Osteoblast (primary cell): ENCODE results near the gene DLG3. TPM values are rescaled to one million over a fixed set of nuclear protein-coding genes. Genes with fewer than 3 reads are reported as not detected.

Experiments used
- DNase-seq: peaks from one replicate; pipeline ENCODE4 v3.0.0; 2011; ENCODE audit warnings: low spot score, mixed read lengths; ENCODE audit not compliant: insufficient read length; ENCODE audit errors: missing footprints
- H2AFZ ChIP-seq: 2 replicates; pipeline ENCODE4 v1.6.0; 2011; ENCODE audit warnings: mild to moderate bottlenecking, low read length
- H3K27ac ChIP-seq: 2 replicates; pipeline ENCODE4 v1.5.1; 2011; ENCODE audit warnings: mild to moderate bottlenecking, low read depth, low read length, moderate library complexity
- H3K27me3 ChIP-seq: 2 replicates; pipeline ENCODE4 v1.6.0; 2012; ENCODE audit warnings: mild to moderate bottlenecking, control low read depth, inconsistent platforms, low read length, moderate library complexity; ENCODE audit not compliant: insufficient read depth
- H3K36me3 ChIP-seq: 2 replicates; pipeline ENCODE4 v1.5.1; 2011; ENCODE audit warnings: mild to moderate bottlenecking, low read length, control low read depth, moderate library complexity; ENCODE audit not compliant: insufficient read depth
- H3K4me1 ChIP-seq: 2 replicates; pipeline ENCODE4 v1.5.1; 2011; ENCODE audit warnings: mild to moderate bottlenecking, low read length, control low read depth, moderate library complexity; ENCODE audit not compliant: insufficient read depth
- H3K4me2 ChIP-seq: 2 replicates; pipeline ENCODE4 v1.6.0; 2011; ENCODE audit warnings: mild to moderate bottlenecking, low read length; ENCODE audit not compliant: insufficient read depth
- H3K4me3 ChIP-seq: fragments of 200-600 bp; sonication (generic); 3 replicates; pipeline ENCODE4 v1.5.1; 2012; ENCODE audit warnings: mild to moderate bottlenecking, low read length, inconsistent platforms; ENCODE audit not compliant: insufficient read depth
- H3K79me2 ChIP-seq: 2 replicates; pipeline ENCODE4 v1.6.0; 2012; ENCODE audit warnings: mild to moderate bottlenecking, low read length, control low read depth, inconsistent platforms; ENCODE audit not compliant: insufficient read depth
- H3K9me3 ChIP-seq: 2 replicates; pipeline ENCODE4 v1.5.1; 2011; ENCODE audit warnings: low read depth, low read length, control low read depth
- H4K20me1 ChIP-seq: 2 replicates; pipeline ENCODE4 v1.6.0; 2012; ENCODE audit warnings: mild to moderate bottlenecking, low read length, control low read depth; ENCODE audit not compliant: insufficient read depth
- CTCF ChIP-seq: IDR thresholded peaks from 2 replicates; pipeline ENCODE4 v1.5.1; 2011; ENCODE audit warnings: mild to moderate bottlenecking, low read depth, low read length, moderate library complexity; ENCODE audit errors: extremely low read depth
- total RNA-seq: library from RNA; depleted of rRNA; stranded (reverse); fragments of >200 nt; gene quantifications from 2 replicates; pipeline ENCODE4 v1.2.3, GENCODE V29; 2012

The DLG3 gene
- total RNA-seq, 1 donor: 8.0 TPM

- no peaks in the 10 kb centered on the region for H4K20me1 ChIP-seq
- H3K4me3 ChIP-seq: no peak overlapping the region
- DNase-seq: no peak
- no peak overlapping the region for H3K27ac ChIP-seq
- H3K36me3 ChIP-seq: no peaks in the 10 kb centered on the region
- no peaks in the 10 kb centered on the region for H3K79me2 ChIP-seq
- H3K4me2 ChIP-seq: no peak overlapping the region
- H3K27me3 ChIP-seq: peaks cover 3% of the 10 kb centered on the region
- H2AFZ ChIP-seq: no peak overlapping the region
- no peaks in the 10 kb centered on the region for H3K9me3 ChIP-seq
- H3K4me1 ChIP-seq: no peaks in the 10 kb centered on the region
- TF ChIP-seq CTCF: no peak
These were observed 16.4 kb downstream of the DLG3 start for GRCh38 chrX:70461026-70461425.

- Histone ChIP-seq H3K27me3 (peaks cover 3% of the 10 kb centered on the region), H2AFZ (no peak overlapping the region), H3K4me2 (no peak overlapping the region), H3K27ac (no peak overlapping the region), H3K4me1 (no peaks in the 10 kb centered on the region), H4K20me1 (no peaks in the 10 kb centered on the region), H3K9me3 (no peaks in the 10 kb centered on the region), H3K36me3 (no peaks in the 10 kb centered on the region), H3K4me3 (no peak overlapping the region), H3K79me2 (no peaks in the 10 kb centered on the region)
- TF ChIP-seq CTCF: no peak
- DNase-seq: no peak
These were observed 19.4 kb downstream of the DLG3 start for GRCh38 chrX:70464051-70464450.

GRCh38 chrX:70466968-70467367 is 22.3 kb downstream of the DLG3 start:
- Histone ChIP-seq H3K4me1 (no peaks in the 10 kb centered on the region), H3K9me3 (no peaks in the 10 kb centered on the region), H3K79me2 (no peaks in the 10 kb centered on the region), H3K27ac (no peak overlapping the region), H2AFZ (no peak overlapping the region), H3K36me3 (no peaks in the 10 kb centered on the region), H3K4me2 (no peak overlapping the region), H3K4me3 (no peak overlapping the region), H4K20me1 (no peaks in the 10 kb centered on the region), H3K27me3 (peaks cover 3% of the 10 kb centered on the region)
- no peak for TF ChIP-seq CTCF
- no peak for DNase-seq

GRCh38 chrX:70468709-70469108 is 24.1 kb downstream of the DLG3 start:
- H3K4me1 ChIP-seq: no peaks in the 10 kb centered on the region
- no peak for TF ChIP-seq CTCF
- H3K36me3 ChIP-seq: no peaks in the 10 kb centered on the region
- H3K9me3 ChIP-seq: no peaks in the 10 kb centered on the region
- no peak overlapping the region for H2AFZ ChIP-seq
- DNase-seq: no peak
- no peak overlapping the region for H3K4me2 ChIP-seq
- no peaks in the 10 kb centered on the region for H3K79me2 ChIP-seq
- H3K27me3 ChIP-seq: peaks cover 3% of the 10 kb centered on the region
- H3K27ac ChIP-seq: no peak overlapping the region
- no peaks in the 10 kb centered on the region for H4K20me1 ChIP-seq
- H3K4me3 ChIP-seq: no peak overlapping the region
